Astrocyte of the hippocampus (primary cell): ENCODE measurements around the gene TTLL11.
A peak's percentile ranks its signal among the peaks of the same experiment; 100 is the strongest.

ENCODE experiments used
- DNase-seq: peaks from one replicate; pipeline ENCODE4 v3.0.0; 2011; ENCODE audit warnings: low read depth, low spot score

Gene TTLL11

DNA sequence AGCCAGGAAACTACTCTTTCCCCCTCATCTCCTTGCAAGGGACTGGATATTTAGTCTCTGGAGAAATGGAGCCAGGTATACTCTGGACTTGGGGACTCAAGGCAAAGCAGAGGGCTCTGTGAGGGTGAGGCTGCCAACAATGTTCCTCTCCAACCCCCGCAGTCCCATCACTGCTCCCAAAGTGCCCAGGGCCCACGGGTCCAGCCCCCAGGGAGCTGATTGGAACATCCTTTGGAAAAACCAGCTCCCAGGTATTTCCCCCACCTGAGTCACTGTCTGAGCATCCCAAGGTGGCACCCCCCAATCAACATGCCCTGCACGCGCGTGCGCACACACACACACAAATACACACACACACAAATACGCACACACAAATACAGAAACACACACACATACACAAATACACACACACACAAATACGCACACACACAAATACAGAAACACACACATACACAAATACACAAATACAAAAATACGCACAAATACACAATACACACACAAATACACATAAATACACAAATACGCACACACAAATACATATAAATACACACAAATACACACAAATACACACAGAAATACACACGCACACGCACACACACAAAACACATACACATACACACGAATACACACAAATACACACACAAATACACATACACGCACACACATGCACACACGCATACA is 304.3 kb downstream of the TTLL11 start:
- no peak for DNase-seq

DNA sequence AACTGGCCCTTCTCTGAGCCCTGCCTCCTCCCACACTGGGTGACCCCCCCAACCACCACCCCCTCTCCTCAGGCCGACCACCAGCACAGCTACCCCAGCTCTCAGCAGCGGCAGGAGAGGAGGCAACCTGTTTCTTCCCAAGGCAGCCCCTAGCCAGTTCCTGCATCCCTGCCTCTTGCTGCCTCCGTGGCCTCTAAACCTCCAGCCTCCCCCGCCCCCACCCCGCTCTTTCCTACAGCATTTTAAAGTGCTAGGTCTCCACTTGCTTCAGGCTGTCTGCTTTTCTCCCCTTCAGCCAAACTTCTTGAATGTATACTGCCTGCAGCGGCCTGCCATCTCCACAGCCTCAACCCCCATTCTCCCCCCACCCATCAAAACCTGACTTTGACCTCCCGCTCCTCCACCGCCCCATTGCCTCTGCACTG is 306.1 kb downstream of the TTLL11 start:
- DNase-seq = no peak

- no peak for DNase-seq
Measured at GRCh38 chr9:121786543-121786948, 306.6 kb downstream of the TTLL11 start.

DNA sequence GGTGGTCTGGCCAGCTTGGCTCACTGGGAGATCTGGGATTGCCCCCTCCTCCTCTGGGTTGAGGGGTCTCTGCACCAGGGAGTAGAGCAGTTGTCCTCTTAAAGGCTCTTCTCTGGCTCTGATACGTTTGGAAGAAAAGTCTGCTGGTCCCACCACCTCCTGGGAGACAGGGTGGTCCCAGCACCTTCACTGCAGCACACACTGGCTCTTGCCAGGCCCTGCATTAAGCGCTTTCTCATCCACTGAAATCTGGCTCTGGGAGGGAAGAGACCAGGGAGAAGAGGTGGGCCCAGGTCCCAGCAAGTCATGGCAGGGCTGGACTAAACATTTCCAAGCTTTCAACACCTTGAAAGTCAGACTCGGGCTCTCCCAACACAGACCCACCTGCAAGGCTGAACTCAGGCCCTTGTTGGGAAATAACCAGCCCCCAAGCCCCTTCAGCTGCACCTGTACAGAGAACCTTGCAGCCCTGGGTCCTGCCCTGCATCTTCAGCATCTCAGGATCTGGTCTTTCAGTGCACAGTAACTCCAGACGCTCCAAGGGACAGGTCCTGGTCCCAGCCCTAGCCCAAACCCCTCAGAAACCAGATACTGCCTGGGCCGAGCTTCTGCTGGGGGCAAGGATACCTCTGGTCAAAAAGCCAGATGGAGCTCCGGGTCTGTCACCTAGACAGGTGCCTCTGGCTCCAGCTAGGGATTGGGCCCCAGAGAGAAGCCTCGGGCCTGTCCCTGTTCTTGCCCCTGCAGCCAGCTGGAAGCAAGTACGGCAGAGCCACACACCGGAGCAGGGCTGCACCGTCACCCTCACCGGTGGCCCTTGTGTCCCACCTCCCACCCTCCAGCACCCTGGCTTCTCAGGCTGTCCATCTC is 307.2 kb downstream of the TTLL11 start:
- no peak for DNase-seq

DNA sequence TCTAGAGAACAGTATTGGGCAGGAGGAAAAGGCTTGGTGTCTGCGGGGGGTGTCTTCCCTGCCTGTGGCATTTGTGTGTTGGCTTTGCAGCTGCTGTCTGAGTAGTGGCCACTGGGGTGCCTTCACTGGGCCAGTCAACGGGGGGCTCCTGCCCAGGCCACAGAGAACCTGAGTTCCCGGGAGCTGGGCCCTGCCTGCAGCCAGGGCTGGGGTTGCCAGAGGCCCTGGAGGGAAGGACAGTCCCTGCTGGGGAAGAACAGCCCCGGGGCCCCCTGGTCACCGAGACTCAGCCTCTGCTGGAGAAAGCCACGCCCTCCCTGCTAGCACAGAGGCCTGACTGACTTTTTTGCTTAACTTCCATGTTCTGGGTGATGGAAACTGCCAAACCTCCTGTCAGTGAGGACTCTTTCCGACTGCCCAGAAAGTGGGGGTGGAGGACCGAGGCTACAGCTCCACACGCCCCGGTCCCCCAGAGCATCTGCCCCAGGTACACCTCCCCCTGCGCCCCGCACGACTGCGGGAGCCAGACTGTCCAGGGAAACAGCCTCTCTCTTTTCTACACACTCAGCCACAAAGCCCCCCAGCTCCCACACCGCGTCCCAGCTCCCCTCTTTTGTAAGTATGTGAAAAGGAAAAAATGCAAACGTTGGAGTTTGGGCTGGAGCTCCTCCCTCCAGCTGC is 308.2 kb downstream of the TTLL11 start:
- no peak for DNase-seq

GRCh38 chr9:121783521-121784507 is 309.3 kb downstream of the TTLL11 start:
- DNase-seq = no peak

DNA sequence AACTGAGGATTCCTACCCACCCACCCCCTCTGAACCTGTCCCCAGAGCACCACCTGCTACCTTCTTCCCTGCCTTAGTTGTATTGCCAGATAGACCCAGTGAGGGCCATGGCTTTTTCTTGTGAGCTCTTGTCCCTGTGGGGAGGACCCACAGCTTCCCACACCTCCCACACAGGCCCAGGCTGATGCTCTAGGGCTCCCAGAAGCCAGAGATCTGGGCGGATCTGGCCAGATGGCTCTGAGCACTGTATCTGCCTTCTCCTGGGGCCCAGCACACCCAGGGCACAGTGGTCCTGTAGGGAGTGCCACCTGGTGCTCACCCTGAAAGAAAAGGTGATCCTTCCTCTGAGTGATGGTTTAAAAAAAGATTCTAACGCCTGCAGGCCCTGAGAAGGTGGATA is 310.0 kb downstream of the TTLL11 start:
- no peak for DNase-seq

GRCh38 chr9:121782514-121783110 is 310.5 kb downstream of the TTLL11 start:
- DNase-seq = no peak

DNA sequence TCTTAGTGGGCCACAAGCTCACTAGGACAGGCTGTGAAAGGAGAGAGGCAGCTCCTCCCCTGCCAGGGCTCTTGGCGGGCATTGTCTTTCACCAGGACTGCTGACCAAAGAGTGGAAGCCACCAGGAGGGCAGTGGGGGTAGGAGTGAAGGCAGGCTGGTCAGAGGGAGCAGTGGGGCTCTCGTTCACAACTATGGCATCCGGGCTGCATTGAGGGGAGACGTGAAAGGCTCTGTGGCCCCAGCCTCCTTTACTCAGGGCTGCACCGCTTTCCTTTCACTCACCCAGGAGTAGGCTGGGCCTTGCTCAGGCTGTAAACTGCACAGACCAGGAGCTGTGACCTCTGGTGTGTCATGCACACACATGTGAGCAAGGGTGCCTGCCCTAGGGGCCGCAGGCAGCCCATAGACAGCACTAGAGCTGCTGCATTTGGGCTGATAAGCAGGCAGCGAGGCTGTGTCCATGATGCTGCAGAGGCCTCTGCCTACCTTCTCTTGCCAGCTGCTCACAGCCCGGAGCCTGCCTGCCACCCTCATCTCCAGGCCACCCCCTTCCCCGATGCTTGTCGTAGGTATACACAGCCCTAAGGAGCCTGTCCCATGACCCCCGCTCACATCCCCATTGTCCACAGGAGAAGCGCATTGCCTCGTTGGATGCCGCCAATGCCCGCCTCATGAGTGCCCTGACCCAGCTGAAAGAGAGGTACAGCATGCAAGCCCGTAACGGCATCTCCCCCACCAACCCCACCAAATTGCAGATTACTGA is 311.2 kb downstream of the TTLL11 start:
- DNase-seq = no peak

DNA sequence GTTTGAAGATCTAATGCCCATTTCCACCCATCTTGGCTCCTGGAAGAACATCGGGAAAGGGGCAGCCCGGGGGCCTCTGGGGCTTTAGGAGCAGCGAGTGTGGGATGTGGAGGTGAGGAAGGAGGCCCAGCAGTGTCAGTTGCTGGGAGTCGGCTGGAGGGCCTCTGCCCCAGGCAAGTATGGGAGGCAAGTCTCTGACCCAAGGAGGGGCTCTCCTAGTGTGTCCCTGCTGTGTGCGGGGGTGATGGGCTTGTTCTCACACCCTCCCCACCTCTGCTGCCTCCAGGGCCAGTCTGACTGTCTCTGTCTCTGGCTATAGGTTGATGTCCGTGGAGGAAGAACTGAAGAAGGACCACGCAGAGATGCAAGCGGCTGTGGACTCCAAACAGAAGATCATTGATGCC is 312.0 kb downstream of the TTLL11 start:
- no peak for DNase-seq

DNA sequence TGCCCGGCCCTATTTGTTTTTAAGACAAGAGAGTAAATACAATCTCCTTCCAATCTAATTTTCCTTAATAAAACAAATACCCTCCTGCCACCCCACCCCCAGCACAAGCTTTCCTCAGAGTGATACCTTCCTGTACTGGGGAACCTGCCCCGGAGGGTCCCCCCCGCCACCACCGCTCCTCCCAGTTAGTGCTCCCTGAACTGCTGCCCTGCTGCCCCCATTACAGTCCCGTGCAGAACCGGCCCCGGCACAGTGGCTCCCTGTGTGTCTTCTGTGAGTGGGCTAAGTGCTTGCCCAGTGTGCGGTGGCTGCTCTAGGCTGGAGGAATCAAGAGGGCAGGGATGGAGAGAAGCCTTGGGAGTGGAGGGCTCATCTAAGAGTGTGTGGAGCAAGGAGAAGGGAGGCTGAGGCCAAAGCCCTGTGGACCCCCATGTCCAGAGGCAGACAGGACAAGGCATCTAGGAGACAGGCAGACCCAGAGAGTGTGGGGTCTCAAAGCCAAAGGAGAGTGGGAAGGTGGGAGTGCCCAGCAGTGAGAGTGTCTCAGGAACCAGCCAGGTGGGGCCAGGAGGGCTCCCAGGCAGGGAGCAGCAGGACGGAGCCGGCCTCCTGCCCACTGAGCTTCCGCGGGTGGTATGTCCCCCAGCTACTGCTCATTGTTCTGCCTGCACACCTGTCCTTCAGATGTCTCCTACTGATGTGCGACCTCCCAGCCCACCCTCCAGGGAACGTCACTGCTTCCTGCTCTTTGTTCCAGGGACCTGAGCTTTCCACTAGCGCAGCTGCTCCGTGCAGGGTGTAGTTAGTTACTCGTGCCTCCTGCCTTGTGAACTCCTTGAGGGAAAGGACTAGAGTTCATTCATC is 312.7 kb downstream of the TTLL11 start:
- no peak for DNase-seq

DNA sequence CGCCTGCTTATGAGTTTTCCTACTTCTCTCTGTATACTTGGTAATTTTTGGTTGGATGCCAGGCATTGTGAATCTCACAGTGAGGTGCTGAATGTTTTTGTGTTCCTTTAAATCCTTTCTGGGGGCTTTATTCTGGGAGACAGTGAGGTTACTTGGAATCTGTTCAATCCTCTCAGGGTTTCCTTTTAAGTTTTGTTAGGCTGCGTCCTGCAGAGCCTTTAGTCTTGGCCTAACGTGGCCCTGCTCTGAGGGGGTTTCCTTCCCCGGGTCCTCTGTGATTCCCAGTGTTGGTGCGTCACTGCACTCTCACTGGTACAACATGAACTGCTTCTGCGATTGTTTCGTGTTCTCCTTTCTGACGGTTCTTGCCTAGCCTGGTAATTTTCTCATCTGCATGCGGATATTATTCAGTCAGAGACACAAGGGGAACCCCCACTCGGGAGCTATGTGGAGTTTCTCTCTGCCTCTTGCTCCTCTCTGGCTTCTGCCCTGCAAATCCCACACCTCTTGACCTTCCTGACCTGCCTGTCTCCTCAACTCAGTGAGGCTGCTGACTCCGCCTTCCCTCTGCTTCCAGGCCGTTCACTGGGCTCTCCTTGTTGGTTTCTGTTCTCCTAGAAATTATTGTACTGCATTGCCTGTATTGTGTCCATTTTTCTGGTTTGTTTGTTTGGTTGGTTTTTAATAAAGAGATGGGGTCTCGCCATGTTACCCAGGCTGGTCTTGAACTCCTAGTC is 313.6 kb downstream of the TTLL11 start:
- peak; percentile 42 for DNase-seq

DNA sequence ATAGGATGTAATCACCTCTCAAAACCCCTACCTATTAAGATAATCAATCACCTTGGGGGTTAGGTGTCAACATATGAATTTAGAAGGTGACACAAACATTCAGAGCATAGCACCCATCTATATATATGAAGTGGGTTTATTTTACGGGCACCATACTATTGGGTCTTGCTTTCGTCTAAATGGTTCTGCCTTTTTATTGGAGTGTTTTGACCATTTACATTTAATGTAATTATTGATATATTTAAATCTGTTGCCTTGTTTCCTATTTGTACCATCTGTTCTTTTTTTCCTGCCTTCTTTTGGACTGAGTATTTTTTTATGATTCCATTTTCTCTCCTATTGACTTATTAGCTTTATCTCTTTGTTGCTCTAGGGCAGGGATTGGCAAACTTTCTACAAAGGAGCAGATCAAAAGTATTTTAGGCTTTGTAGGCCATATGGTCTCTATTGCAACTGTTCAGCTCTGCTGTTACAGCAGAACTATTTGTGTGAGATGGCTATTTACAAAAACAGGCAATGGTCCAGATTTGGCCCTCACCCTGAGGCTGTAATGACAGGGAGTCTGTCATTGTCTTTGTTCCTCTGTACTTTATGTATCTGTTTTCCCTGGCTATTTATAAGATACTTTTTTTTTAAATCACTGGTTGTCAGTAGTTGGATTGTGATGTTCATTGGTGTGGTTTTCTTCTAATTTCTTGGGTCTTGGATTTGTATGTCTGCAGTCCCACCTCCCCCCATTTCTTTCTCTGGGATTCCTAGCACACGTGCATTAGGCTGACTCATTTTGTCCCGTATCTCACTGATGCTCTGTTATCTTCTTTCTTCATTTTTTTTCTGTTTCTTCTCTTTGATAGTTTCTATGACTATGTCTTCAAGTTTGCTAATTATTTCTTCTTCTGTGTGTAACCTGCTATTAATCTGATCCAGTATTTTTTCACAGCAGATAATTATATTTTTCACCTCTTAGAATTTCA is 314.6 kb downstream of the TTLL11 start:
- DNase-seq = no peak

DNA sequence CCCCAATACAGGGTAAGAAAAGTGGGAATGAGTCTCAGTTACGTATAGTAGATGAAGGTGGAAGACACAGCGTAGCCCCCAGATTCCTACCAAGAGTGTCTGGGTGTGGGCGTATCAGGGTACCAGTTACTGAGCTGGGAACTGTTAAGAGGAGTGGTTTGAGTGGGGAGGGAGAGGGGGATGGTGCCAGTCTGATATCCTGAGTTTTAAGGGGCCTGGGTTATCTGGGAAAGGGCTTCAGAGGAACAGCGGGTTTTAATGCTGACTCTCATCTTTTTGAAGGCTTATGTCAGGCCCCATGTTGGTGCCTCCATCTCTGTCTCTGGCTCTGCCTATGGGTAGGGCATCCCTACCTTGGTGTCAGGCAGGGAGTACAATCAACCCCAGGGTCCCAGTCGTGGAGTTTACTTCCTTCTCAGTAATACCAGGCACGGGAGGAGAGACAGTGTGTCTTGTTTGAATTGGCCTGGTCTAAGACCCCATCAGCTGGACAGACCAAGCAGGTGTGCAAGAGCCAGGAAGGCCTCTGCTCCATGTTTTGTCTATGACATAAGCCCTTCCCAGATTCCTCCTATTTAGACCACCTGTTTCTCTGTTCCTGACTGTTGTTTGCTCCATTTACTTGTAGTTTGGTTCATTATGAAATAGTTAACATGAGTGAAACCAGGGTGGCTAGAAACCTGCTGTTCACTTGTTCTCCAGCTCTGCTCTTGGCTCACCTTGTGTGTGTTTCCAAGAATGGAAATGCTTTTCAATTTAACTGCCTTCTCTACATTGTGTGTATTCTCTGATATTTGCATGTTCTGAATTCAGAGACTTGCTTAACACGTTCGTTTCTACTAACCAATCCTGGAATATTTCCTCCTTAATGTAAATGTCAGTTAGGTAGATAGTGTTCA is 316.1 kb downstream of the TTLL11 start:
- no peak for DNase-seq

DNA sequence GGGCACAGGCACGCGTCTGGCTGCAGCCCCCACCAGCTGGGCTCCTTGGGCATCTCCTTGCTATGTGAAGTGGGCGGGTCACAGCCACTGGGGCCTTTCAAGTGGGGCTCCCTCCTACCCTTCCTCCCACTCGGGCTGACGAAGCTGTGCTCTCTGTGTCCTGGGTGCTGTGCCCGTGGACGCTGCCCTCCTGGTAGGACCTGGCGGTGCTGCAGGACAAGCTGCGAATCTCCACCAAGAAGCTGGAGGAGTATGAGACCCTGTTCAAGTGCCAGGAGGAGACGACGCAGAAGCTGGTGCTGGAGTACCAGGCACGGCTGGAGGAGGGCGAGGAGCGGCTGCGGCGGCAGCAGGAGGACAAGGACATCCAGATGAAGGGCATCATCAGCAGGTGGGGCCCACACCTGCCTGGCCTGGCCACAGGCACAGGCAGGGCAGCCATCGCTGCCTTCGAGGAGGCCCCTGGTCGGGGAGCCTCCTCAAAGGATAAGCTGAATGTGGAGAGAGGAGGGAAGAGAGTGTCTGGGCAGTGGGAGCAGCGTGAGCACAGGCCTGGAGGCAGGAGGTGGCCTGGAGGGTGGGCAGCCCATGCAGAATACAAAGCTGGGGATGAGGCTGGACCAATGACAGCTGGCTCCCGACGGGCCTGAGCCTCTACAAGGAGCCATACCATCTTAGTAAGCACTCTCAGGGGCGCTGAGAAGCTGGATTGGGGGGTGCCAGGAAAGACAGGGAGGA is 316.9 kb downstream of the TTLL11 start:
- DNase-seq = no peak
